DOHH2 (cell line): Measurements from ENCODE around the gene SALL2.

Experiments used
- EZH2phosphoT487 ChIP-seq: fragments of 200-600 bp; sonication (generic); IDR thresholded peaks from 2 replicates; pipeline ENCODE4 v1.6.1; 2017; ENCODE audit warnings: borderline replicate concordance, mild to moderate bottlenecking, antibody characterized with exemption, low read length, moderate library complexity, mixed read lengths
- TF ChIP-seq, protein P1 (sequence below): fragments of 200-600 bp; sonication (generic); IDR thresholded peaks from one replicate; pipeline ENCODE4 v1.5.1; 2014; ENCODE audit warnings: antibody characterized with exemption, mild to moderate bottlenecking, low read depth, low read length; ENCODE audit not compliant: poor library complexity, severe bottlenecking

GRCh38 chr14:21475767-21476522 lies 50.2 kb downstream of the SALL2 start:
- TF ChIP-seq, protein P1, sequence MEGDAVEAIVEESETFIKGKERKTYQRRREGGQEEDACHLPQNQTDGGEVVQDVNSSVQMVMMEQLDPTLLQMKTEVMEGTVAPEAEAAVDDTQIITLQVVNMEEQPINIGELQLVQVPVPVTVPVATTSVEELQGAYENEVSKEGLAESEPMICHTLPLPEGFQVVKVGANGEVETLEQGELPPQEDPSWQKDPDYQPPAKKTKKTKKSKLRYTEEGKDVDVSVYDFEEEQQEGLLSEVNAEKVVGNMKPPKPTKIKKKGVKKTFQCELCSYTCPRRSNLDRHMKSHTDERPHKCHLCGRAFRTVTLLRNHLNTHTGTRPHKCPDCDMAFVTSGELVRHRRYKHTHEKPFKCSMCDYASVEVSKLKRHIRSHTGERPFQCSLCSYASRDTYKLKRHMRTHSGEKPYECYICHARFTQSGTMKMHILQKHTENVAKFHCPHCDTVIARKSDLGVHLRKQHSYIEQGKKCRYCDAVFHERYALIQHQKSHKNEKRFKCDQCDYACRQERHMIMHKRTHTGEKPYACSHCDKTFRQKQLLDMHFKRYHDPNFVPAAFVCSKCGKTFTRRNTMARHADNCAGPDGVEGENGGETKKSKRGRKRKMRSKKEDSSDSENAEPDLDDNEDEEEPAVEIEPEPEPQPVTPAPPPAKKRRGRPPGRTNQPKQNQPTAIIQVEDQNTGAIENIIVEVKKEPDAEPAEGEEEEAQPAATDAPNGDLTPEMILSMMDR, result no peak
- no peak for TF ChIP-seq EZH2phosphoT487
